Gastroesophageal sphincter (tissue), 3 donors: ENCODE measurements around the gene CLASP1.

Source experiments
- POLR2A ChIP-seq, 2 donors: fragments of 450-650 bp; IDR thresholded peaks; one replicate each; pipeline ENCODE4 v1.6.1; 2017; ENCODE audit warnings: antibody characterized with exemption in 2 of 2, mild to moderate bottlenecking in 2 of 2, moderate library complexity in 1 of 2
- TF ChIP-seq, protein P1 (sequence below), 4 experiments: fragments of 200-600 bp in 2 of 4; fragments of 450-650 bp in 2 of 4; sonication (generic) in 1 of 4; IDR thresholded peaks; one replicate each; pipeline ENCODE4 v1.5.1; 2017 to 2019; ENCODE audit warnings: antibody characterized with exemption in 4 of 4, mild to moderate bottlenecking in 2 of 4, moderate library complexity in 2 of 4

DNA sequence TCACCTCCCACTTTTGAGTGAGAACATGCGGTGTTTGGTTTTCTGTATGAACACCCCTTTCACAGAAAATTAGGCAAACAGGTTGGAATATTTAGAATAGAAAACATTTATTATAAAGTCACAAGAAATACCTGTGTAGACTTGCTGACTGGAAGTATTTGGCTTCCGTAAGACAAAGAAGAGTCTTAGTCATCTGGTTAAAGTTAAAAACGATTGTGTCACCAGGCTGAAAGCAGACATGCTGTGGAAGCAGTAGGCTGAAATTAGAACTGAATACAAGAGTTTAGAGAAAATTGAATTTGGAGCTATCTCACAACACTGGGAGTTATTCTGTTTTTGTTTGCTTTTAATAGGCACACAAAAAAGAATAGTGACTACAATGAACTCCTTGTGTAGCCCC lies 16.2 kb upstream of the CLASP1 start:
- TF ChIP-seq POLR2A (IDR thresholded peaks at IDR 0.05): no peak
- TF ChIP-seq, protein P1, sequence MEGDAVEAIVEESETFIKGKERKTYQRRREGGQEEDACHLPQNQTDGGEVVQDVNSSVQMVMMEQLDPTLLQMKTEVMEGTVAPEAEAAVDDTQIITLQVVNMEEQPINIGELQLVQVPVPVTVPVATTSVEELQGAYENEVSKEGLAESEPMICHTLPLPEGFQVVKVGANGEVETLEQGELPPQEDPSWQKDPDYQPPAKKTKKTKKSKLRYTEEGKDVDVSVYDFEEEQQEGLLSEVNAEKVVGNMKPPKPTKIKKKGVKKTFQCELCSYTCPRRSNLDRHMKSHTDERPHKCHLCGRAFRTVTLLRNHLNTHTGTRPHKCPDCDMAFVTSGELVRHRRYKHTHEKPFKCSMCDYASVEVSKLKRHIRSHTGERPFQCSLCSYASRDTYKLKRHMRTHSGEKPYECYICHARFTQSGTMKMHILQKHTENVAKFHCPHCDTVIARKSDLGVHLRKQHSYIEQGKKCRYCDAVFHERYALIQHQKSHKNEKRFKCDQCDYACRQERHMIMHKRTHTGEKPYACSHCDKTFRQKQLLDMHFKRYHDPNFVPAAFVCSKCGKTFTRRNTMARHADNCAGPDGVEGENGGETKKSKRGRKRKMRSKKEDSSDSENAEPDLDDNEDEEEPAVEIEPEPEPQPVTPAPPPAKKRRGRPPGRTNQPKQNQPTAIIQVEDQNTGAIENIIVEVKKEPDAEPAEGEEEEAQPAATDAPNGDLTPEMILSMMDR (IDR thresholded peaks at IDR 0.05): no peak
